ENCODE data around the gene RETREG3.

The RETREG3 gene

GRCh38 chr17:42653179-42654124, 44.3 kb upstream of the RETREG3 start:
- H2AFZ ChIP-seq (ENCODE audit: low read length) = no peak overlapping the region
- H3F3A ChIP-seq (ENCODE audit: insufficient read depth, low read length) = no peaks in the 10 kb centered on the region
- H3K4me3 ChIP-seq (ENCODE audit: low read depth, low read length, poor library complexity, severe bottlenecking) = no peak overlapping the region
- no peak for TF ChIP-seq EZH2 (IDR thresholded peaks at IDR 0.05; ENCODE audit: borderline replicate concordance, low read length)
- H3K9me3 ChIP-seq (ENCODE audit: low read length) = no peaks in the 10 kb centered on the region
- no peak overlapping the region for H3K4me2 ChIP-seq (ENCODE audit: low read length)
- peaks cover under 1% of the 10 kb centered on the region for H3K4me1 ChIP-seq (ENCODE audit: insufficient read depth, low read length, severe bottlenecking)
- no peaks in the 10 kb centered on the region for H3K9me2 ChIP-seq (ENCODE audit: low read depth, low read length)
- no peaks in the 10 kb centered on the region for H4K20me1 ChIP-seq (ENCODE audit: insufficient read depth, low read length)
- no peak overlapping the region for H3K9ac ChIP-seq (ENCODE audit: low read length)
- H3K79me2 ChIP-seq (ENCODE audit: insufficient read depth, low read length) = no peaks in the 10 kb centered on the region
- H3K36me3 ChIP-seq (ENCODE audit: insufficient read depth, low read length) = no peaks in the 10 kb centered on the region; the same call in 1 of the 2 replicates
- H3K27me3 ChIP-seq (ENCODE audit: insufficient read depth, low read length) = 0 out of 2 replicates have a peak, but pooled peaks cover 4% of the 10 kb centered on the region
- H3K27ac ChIP-seq (ENCODE audit: low read depth, low read length, poor library complexity, severe bottlenecking) = no peak overlapping the region

GRCh38 chr17:42651392-42651791, 42.2 kb upstream of the RETREG3 start:
- Histone ChIP-seq H3K9ac (ENCODE audit: low read length) (no peak overlapping the region), H3K36me3 (ENCODE audit: insufficient read depth, low read length) (no peaks in the 10 kb centered on the region), H3K4me2 (ENCODE audit: low read length) (no peak overlapping the region), H3K27ac (ENCODE audit: low read depth, low read length, poor library complexity, severe bottlenecking) (no peak overlapping the region), H3K9me3 (ENCODE audit: low read length) (no peaks in the 10 kb centered on the region), H3K4me1 (ENCODE audit: insufficient read depth, low read length, severe bottlenecking) (peaks cover 5% of the 10 kb centered on the region), H3K27me3 (ENCODE audit: insufficient read depth, low read length) (0 out of 2 replicates have a peak, but pooled peaks cover 4% of the 10 kb centered on the region), H3K4me3 (ENCODE audit: low read depth, low read length, poor library complexity, severe bottlenecking) (no peak overlapping the region), H2AFZ (ENCODE audit: low read length) (no peak overlapping the region), H3K79me2 (ENCODE audit: insufficient read depth, low read length) (no peaks in the 10 kb centered on the region), H3F3A (ENCODE audit: insufficient read depth, low read length) (no peaks in the 10 kb centered on the region), H4K20me1 (ENCODE audit: insufficient read depth, low read length) (no peaks in the 10 kb centered on the region), H3K9me2 (ENCODE audit: low read depth, low read length) (no peaks in the 10 kb centered on the region)
- TF ChIP-seq CTCF (IDR thresholded peaks at IDR 0.05; ENCODE audit: low read length) = no peak
- no peak for TF ChIP-seq EZH2 (IDR thresholded peaks at IDR 0.05; ENCODE audit: borderline replicate concordance, low read length)

- Histone ChIP-seq H3K9me3 (ENCODE audit: low read length) (no peaks in the 10 kb centered on the region), H3K36me3 (ENCODE audit: insufficient read depth, low read length) (no peaks in the 10 kb centered on the region), H3K79me2 (ENCODE audit: insufficient read depth, low read length) (no peaks in the 10 kb centered on the region), H3F3A (ENCODE audit: insufficient read depth, low read length) (no peaks in the 10 kb centered on the region), H3K4me3 (ENCODE audit: low read depth, low read length, poor library complexity, severe bottlenecking) (no peak overlapping the region), H3K4me2 (ENCODE audit: low read length) (no peak overlapping the region; the same call in 1 of the 2 replicates), H3K27me3 (ENCODE audit: insufficient read depth, low read length) (no peaks in the 10 kb centered on the region), H2AFZ (ENCODE audit: low read length) (no peak overlapping the region), H4K20me1 (ENCODE audit: insufficient read depth, low read length) (no peaks in the 10 kb centered on the region), H3K4me1 (ENCODE audit: insufficient read depth, low read length, severe bottlenecking) (peaks cover 5% of the 10 kb centered on the region), H3K9me2 (ENCODE audit: low read depth, low read length) (no peaks in the 10 kb centered on the region), H3K27ac (ENCODE audit: low read depth, low read length, poor library complexity, severe bottlenecking) (no peak overlapping the region), H3K9ac (ENCODE audit: low read length) (no peak overlapping the region)
- TF ChIP-seq EZH2 (IDR thresholded peaks at IDR 0.05; ENCODE audit: borderline replicate concordance, low read length) = no peak
- no peak for TF ChIP-seq CTCF (IDR thresholded peaks at IDR 0.05; ENCODE audit: low read length)
Observed at GRCh38 chr17:42647778-42648177, 38.6 kb upstream of the RETREG3 start.
